A549 (cell line): ENCODE results near the gene DNAJB6. TPM values are rescaled to one million over a fixed set of nuclear protein-coding genes. Genes with fewer than 3 reads are reported as not detected.
"Not testable (repeated sequence)": the region's sequence is repeated elsewhere in the genome, so short reads cannot be mapped to it uniquely, and the experiment has no call there.

Experiments
- ATAC-seq, 2 experiments: fragments of 200-7000 bp in 1 of 2; fragments of >200 bp in 1 of 2; cut with Nextera tagmentation in 1 of 2; cut with Tn5 transposase in 1 of 2; 3 replicates each; pipeline versions ENCODE4 v1.8.0 to v1.9.1; 2018 to 2020; ENCODE audit warnings: mild to moderate bottlenecking in 1 of 2, moderate library complexity in 1 of 2
- CTCF ChIA-PET: fragments of 300-600 bp; sonication (Branson Sonifier 250); formaldehyde crosslinking; extraction: SDS; loops from one replicate; lab custom pipeline; 2021; ENCODE audit warnings: antibody characterized with exemption, inconsistent platforms; lab: Yijun Ruan, JAX
- POLR2A ChIA-PET: fragments of 350-600 bp; formaldehyde crosslinking; extraction: SDS; loops from one replicate; lab custom pipeline; 2021; ENCODE audit warnings: antibody characterized with exemption, inconsistent platforms; lab: Yijun Ruan, JAX
- DNase-seq, 2 experiments: peaks; one replicate each; pipeline versions ENCODE4 v3.0.0 to v3.0.0-alpha.2; 2011 to 2016; ENCODE audit warnings: low read depth in 1 of 2, low spot score in 1 of 2
- FAIRE-seq: peaks from 2 replicates; lab custom pipeline; 2011; peaks lifted over from hg19 to GRCh38; lab: Jason Lieb, UNC
- H3K27ac ChIP-seq, 2 experiments: fragments of >200 bp; sonication (Bioruptor Twin); formaldehyde crosslinking; 3 replicates each; pipeline ENCODE4 v1.5.1; 2016 to 2017
- H3K4me1 ChIP-seq: fragments of >200 bp; sonication (Bioruptor Twin); formaldehyde crosslinking; 3 replicates; pipeline ENCODE4 v1.6.1; 2016
- H3K4me2 ChIP-seq: fragments of >200 bp; sonication (Bioruptor Twin); formaldehyde crosslinking; 3 replicates; pipeline ENCODE4 v1.6.1; 2016
- H3K4me3 ChIP-seq: fragments of >200 bp; sonication (Bioruptor Twin); formaldehyde crosslinking; 3 replicates; pipeline ENCODE4 v1.5.1; 2016
- H3K9me3 ChIP-seq: fragments of >200 bp; sonication (Bioruptor Twin); formaldehyde crosslinking; 3 replicates; pipeline ENCODE4 v1.6.1; 2016
- CBX2 ChIP-seq: fragments of 200-600 bp; sonication (generic); IDR thresholded peaks from 2 replicates; pipeline ENCODE4 v1.6.1; 2016; ENCODE audit warnings: low read depth, mild to moderate bottlenecking, borderline replicate concordance
- CEBPB ChIP-seq, 2 experiments: fragments of >200 bp in 1 of 2; sonication (Bioruptor Twin) in 1 of 2; formaldehyde crosslinking in 1 of 2; IDR thresholded peaks; 2 replicates each; pipeline ENCODE4 v1.6.1; 2012 to 2016
- CHD2 ChIP-seq: fragments of 150-350 bp; IDR thresholded peaks from 2 replicates; pipeline ENCODE4 v1.6.1; 2014; ENCODE audit warnings: low read length; ENCODE audit not compliant: partially characterized antibody
- CHD4 ChIP-seq: fragments of 200-600 bp; sonication (generic); IDR thresholded peaks from 2 replicates; pipeline ENCODE4 v1.6.1; 2016; ENCODE audit warnings: antibody characterized with exemption, mild to moderate bottlenecking, borderline replicate concordance
- CTCF ChIP-seq: fragments of >200 bp; sonication (Bioruptor Twin); formaldehyde crosslinking; IDR thresholded peaks from 3 replicates; pipeline ENCODE4 v1.5.1; 2016
- EHF ChIP-seq: fragments of 250-450 bp; sonication (Bioruptor Pico); IDR thresholded peaks from 2 replicates; pipeline ENCODE4 v1.5.0; 2020; ENCODE audit warnings: mild to moderate bottlenecking
- ESRRA ChIP-seq: fragments of 150-350 bp; IDR thresholded peaks from 2 replicates; pipeline ENCODE4 v1.6.1; 2014; ENCODE audit warnings: mild to moderate bottlenecking, low read length, borderline replicate concordance
- GATA3 ChIP-seq: IDR thresholded peaks from 2 replicates; pipeline ENCODE4 v1.6.1; 2012; ENCODE audit warnings: borderline replicate concordance
- HDAC2 ChIP-seq: fragments of 200-600 bp; sonication (generic); IDR thresholded peaks from 2 replicates; pipeline ENCODE4 v1.6.1; 2016
- HES2 ChIP-seq: fragments of >200 bp; sonication (Bioruptor Twin); formaldehyde crosslinking; IDR thresholded peaks from 2 replicates; pipeline ENCODE4 v1.6.1; 2016
- KDM5A ChIP-seq: fragments of 200-600 bp; sonication (generic); IDR thresholded peaks from 2 replicates; pipeline ENCODE4 v1.6.1; 2016; ENCODE audit warnings: antibody characterized with exemption, mild to moderate bottlenecking
- MAFK ChIP-seq: fragments of 450-650 bp; IDR thresholded peaks from 2 replicates; pipeline ENCODE4 v1.6.1; 2014; ENCODE audit not compliant: partially characterized antibody
- MAZ ChIP-seq: fragments of 150-350 bp; IDR thresholded peaks from 2 replicates; pipeline ENCODE4 v1.6.1; 2014; ENCODE audit warnings: antibody characterized with exemption, low read depth, low read length, borderline replicate concordance
- NPAS2 ChIP-seq: fragments of 250-450 bp; sonication (Bioruptor Pico); IDR thresholded peaks from 2 replicates; pipeline ENCODE4 v1.8.0; 2022; ENCODE audit warnings: mild to moderate bottlenecking, moderate library complexity, borderline replicate concordance
- NR3C1 ChIP-seq: fragments of >200 bp; sonication (Bioruptor Twin); formaldehyde crosslinking; IDR thresholded peaks from 3 replicates; pipeline ENCODE4 v1.6.1; 2017
- POLR2A ChIP-seq: IDR thresholded peaks from 2 replicates; pipeline ENCODE4 v1.6.1; 2012; ENCODE audit warnings: mild to moderate bottlenecking, low read length
- RAD21 ChIP-seq, 2 experiments: fragments of >200 bp in 1 of 2; sonication (Bioruptor Twin) in 1 of 2; formaldehyde crosslinking in 1 of 2; IDR thresholded peaks in 1 of 2; conservative IDR thresholded peaks in 1 of 2; 2 replicates in 1 of 2; 3 replicates in 1 of 2; pipeline ENCODE4 v1.6.1; 2012 to 2018; ENCODE audit warnings: inconsistent platforms in 1 of 2
- RCOR1 ChIP-seq: fragments of 150-350 bp; IDR thresholded peaks from 2 replicates; pipeline ENCODE4 v1.6.1; 2014; ENCODE audit warnings: antibody characterized with exemption, low read length, low read depth
- WGBS: methylation state at CpG from one replicate; pipeline ENCODE4 v1.1.6; 2017; ENCODE audit errors: missing lambda C conversion rate; 5-methylcytosine and 5-hydroxymethylcytosine counted together
- polyA plus RNA-seq, 4 experiments: library from polyadenylated mRNA; depleted of rRNA in 3 of 4; stranded (reverse); fragments of >200 nt; fragmentation: RNase III in 1 of 4; extraction: RNeasy Plus Mini Kit Qiagen cat#74134 plus additional on column Dnase treatment in 1 of 4; gene quantifications; 2 replicates in 3 of 4; 3 replicates in 1 of 4; pipeline ENCODE4 v1.2.3, GENCODE V29; 2011 to 2017

The DNAJB6 gene
- polyA plus RNA-seq, 2 of the 4 experiments (the other 2 are of a cell fraction), result 117 to 136 TPM

DNA sequence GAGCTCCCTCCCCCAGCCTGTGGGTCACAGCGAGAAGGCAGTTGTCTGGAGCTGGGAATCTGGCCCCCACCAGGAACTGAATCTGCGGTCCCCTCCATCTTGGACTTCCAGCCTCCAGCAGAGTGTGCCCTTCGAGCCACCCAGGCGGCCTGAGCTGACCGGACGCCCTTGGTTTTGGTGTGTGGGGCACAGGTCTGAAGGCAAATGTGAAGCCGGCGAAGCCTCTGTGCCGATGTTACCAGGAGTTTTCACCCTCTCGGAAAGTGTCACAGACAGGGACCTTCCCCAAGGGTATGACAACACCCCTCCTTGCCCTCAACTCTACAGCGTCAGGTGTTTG, 109.1 kb downstream of the DNAJB6 start:
- no peak overlapping the region for H3K4me2 ChIP-seq
- FAIRE-seq, result no peak
- H3K9me3 ChIP-seq, result peaks cover 4% of the 10 kb centered on the region; the same call in 1 of the 3 replicates
- ChIA-PET POLR2A (no interaction called here), CTCF (no interaction called here)
- H3K4me1 ChIP-seq, result no peaks in the 10 kb centered on the region
- no peak for DNase-seq
- no peak for ATAC-seq
- H3K27ac ChIP-seq, result no peak overlapping the region
- H3K4me3 ChIP-seq, result no peak overlapping the region
- WGBS, result 70% methylated on average over 10 of the region's 11 CpGs
- TF ChIP-seq CHD2 (no peak), CBX2 (no peak), MAZ (no peak), POLR2A (no peak), HES2 (no peak), CEBPB (IDR thresholded peaks at IDR 0.05) (no peak), KDM5A (no peak), HDAC2 (no peak), RAD21 (conservative IDR thresholded peaks at IDR 0.05 in 1 of 2, IDR thresholded peaks at IDR 0.05 in 1 of 2) (no peak), ESRRA (no peak)

GRCh38 chr7:157446322-157446721, 109.5 kb downstream of the DNAJB6 start:
- no peak for FAIRE-seq
- Histone ChIP-seq H3K27ac (no peak overlapping the region), H3K4me2 (no peak overlapping the region), H3K9me3 (peaks cover 4% of the 10 kb centered on the region; the same call in 1 of the 3 replicates), H3K4me3 (no peak overlapping the region), H3K4me1 (no peaks in the 10 kb centered on the region)
- POLR2A ChIA-PET, result no interaction called here
- no peak for TF ChIP-seq EHF
- DNase-seq, result no peak
- ATAC-seq, result no peak
- CTCF ChIA-PET, result no interaction called here
- WGBS, result 33% methylated on average over 6 of the region's 6 CpGs

DNA sequence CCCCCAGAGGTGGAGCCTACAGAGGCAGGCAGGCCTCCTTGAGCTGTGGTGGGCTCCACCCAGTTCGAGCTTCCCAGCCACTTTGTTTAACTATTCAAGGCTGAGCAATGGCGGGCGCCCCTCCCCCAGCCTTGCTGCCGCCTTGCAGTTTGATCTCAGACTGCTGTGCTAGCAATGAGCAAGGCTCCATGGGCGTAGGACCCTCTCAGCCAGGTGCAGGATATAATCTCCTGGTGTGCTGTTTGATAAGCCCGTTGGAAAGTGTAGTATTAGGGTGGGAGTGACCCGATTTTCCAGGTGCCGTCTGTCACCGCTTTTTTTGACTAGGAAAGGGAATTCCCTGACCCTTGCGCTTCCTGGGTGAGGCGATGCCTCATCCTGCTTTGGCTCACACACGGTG, 117.2 kb downstream of the DNAJB6 start:
- ATAC-seq, POLR2A ChIA-PET, FAIRE-seq, H3K9me3 ChIP-seq, DNase-seq, H3K4me2 ChIP-seq, H3K27ac ChIP-seq, H3K4me1 ChIP-seq, CTCF ChIA-PET, H3K4me3 ChIP-seq: not testable (repeated sequence)
- 57% methylated on average over 9 of the region's 12 CpGs for WGBS

- no peak for TF ChIP-seq NPAS2
- no peak for TF ChIP-seq MAFK
- TF ChIP-seq CTCF, result no peak
- TF ChIP-seq EHF, result no peak
- no peak for TF ChIP-seq CHD4
- TF ChIP-seq NR3C1, result no peak
- TF ChIP-seq RCOR1, result no peak
- no peak for TF ChIP-seq GATA3
These were observed 120.8 kb downstream of the DNAJB6 start for GRCh38 chr7:157457355-157458253.

More at GRCh38 chr7:157457355-157458253, 120.8 kb downstream of the DNAJB6 start:
- Histone ChIP-seq H3K27ac (no peak overlapping the region), H3K4me1 (no peaks in the 10 kb centered on the region), H3K4me2 (no peak overlapping the region), H3K4me3 (no peak overlapping the region), H3K9me3 (0 out of 3 replicates have a peak, but pooled peaks cover 4% of the 10 kb centered on the region)
- ChIA-PET POLR2A (no interaction called here), CTCF (interaction anchor here (0.7 kb wide), 1 partner anchor 13 kb away, joined by 3 read pairs; no protein-coding TSS in a partner anchor)
- ATAC-seq (no peak), FAIRE-seq (no peak), DNase-seq (no peak)
- WGBS, result 42% methylated on average over 27 of the region's 27 CpGs
